Colonic mucosa (tissue), 4 donors: Measurements from ENCODE around the gene PIK3C2A. TPM values are rescaled to one million over a fixed set of nuclear protein-coding genes. Genes with fewer than 3 reads are reported as not detected.
"Not testable (repeated sequence)": the region's sequence is repeated elsewhere in the genome, so short reads cannot be mapped to it uniquely, and the experiment has no call there.

Source experiments
- DNase-seq: peaks from one replicate; pipeline ENCODE4 v3.0.0-alpha.2; 2020
- H3K27ac ChIP-seq: fragments of 200-600 bp; one replicate; pipeline ENCODE4 v1.8.0; 2021
- H3K27me3 ChIP-seq: fragments of 200-600 bp; one replicate; pipeline ENCODE4 v1.8.0; 2021
- H3K36me3 ChIP-seq: fragments of 200-600 bp; one replicate; pipeline ENCODE4 v1.8.0; 2021
- H3K4me1 ChIP-seq: fragments of 200-600 bp; one replicate; pipeline ENCODE4 v1.8.0; 2021; ENCODE audit warnings: mild to moderate bottlenecking
- H3K4me3 ChIP-seq: fragments of 200-600 bp; one replicate; pipeline ENCODE4 v1.8.0; 2021
- H3K9ac ChIP-seq, 2 donors: one replicate each; pipeline ENCODE4 v1.7.0; 2013; ENCODE audit warnings: control low read depth in 2 of 2, low read depth in 2 of 2, low read length in 2 of 2
- H3K9me3 ChIP-seq: fragments of 200-600 bp; one replicate; pipeline ENCODE4 v1.8.0; 2021
- intact Hi-C: fragments of 100-400 bp; cut with DNase I; formaldehyde crosslinking; loops from one replicate; pipeline ENCODE4 v1.14.1; 2022
- total RNA-seq, 2 donors: library from RNA; stranded (reverse); fragmentation: NEBNext Ultra II Directional in 1 of 2; extraction: Animal tissue kit (Norgen Biotek cat#: 25700) in 1 of 2; gene quantifications; one replicate each; pipeline ENCODE4 v1.2.1, GENCODE V29; 2021
- TF ChIP-seq, protein P1 (sequence below): fragments of 200-600 bp; IDR thresholded peaks from one replicate; pipeline ENCODE4 v1.8.0; 2022; ENCODE audit warnings: antibody characterized with exemption, mild to moderate bottlenecking
- donor health status: healthy.
- donor health status: DM: no; HTN: no; CAD: no.
- donor health status: DM: no; HTN: no; CAD: no.

The PIK3C2A gene
- total RNA-seq, 2 donors from 2014 or later = 41.3 to 68.9 TPM

DNA sequence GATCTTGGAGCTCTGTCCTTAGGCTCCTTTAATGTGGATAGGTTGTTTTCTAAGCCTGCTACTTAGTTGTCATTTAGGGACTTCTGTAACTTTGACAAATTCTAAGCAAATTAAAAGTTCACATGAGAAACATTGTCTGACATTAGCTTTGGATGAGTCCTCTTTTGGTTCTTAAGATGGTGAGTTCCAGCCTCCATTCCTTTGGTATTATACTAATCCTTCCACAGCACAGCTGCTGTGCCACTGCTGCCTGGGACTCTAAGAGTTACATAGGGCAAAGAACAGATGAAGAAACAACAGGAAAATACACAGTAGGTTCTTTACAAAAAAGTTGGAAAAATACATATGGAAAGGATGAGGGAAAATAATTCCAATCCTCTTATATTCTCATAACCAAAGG lies 25.3 kb upstream of the PIK3C2A start:
- TF ChIP-seq, protein P1, sequence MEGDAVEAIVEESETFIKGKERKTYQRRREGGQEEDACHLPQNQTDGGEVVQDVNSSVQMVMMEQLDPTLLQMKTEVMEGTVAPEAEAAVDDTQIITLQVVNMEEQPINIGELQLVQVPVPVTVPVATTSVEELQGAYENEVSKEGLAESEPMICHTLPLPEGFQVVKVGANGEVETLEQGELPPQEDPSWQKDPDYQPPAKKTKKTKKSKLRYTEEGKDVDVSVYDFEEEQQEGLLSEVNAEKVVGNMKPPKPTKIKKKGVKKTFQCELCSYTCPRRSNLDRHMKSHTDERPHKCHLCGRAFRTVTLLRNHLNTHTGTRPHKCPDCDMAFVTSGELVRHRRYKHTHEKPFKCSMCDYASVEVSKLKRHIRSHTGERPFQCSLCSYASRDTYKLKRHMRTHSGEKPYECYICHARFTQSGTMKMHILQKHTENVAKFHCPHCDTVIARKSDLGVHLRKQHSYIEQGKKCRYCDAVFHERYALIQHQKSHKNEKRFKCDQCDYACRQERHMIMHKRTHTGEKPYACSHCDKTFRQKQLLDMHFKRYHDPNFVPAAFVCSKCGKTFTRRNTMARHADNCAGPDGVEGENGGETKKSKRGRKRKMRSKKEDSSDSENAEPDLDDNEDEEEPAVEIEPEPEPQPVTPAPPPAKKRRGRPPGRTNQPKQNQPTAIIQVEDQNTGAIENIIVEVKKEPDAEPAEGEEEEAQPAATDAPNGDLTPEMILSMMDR = no peak
- H3K4me3 ChIP-seq = no peak overlapping the region
- no peaks in the 10 kb centered on the region for H3K4me1 ChIP-seq
- no peaks in the 10 kb centered on the region for H3K36me3 ChIP-seq
- no peak for DNase-seq
- intact Hi-C loops = loop anchor here (10.0 kb wide), 1 partner anchor 272 kb away; no protein-coding TSS in a partner anchor
- no peaks in the 10 kb centered on the region for H3K9me3 ChIP-seq
- H3K27ac ChIP-seq = no peak overlapping the region
- H3K27me3 ChIP-seq = no peaks in the 10 kb centered on the region
- no peak overlapping the region for H3K9ac ChIP-seq

GRCh38 chr11:17230867-17231851 lies 23.4 kb upstream of the PIK3C2A start:
- intact Hi-C loops = loop anchor here (10.0 kb wide), 1 partner anchor 274 kb away; no protein-coding TSS in a partner anchor
- Histone ChIP-seq H3K36me3 (no peaks in the 10 kb centered on the region), H3K27ac (no peak overlapping the region), H3K9me3 (no peaks in the 10 kb centered on the region), H3K27me3 (no peaks in the 10 kb centered on the region), H3K4me1 (no peaks in the 10 kb centered on the region), H3K4me3 (no peak overlapping the region), H3K9ac (no peak overlapping the region)
- DNase-seq = no peak
- TF ChIP-seq, protein P1 = no peak

DNA sequence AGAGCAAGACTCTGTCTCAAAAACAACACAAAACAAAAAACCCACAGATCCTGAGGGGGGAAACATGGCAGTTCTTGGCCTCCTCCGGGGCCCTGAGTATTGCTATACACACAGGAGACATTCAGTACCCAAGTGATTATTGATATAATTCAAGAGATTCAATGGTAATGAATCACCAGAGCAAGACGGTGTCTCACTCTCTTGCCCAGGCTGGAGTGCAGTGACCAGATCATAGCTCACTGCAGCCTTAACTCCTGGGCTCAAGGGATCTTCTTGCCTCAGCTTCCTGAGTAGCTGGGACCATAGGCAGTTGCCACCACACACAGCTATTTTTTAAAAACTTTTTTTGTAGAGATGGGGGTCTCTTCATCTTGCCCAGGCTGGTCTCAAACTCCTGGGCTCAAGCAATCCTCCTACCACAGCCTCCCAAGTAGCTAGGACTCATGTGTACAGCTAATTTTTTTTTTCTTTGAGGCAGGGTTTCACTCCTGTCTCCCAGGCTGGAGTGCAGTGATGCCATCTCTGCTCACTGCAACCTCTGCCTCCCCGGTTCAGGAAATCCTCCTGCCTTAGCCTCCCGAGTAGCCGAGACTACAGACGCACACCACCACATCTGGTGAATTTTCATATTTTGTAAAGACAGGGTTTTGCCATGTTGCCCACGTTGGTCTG lies 21.8 kb upstream of the PIK3C2A start:
- Histone ChIP-seq H3K4me3 (no peak overlapping the region), H3K4me1 (no peaks in the 10 kb centered on the region), H3K27me3 (no peaks in the 10 kb centered on the region), H3K9ac (no peak overlapping the region), H3K27ac (no peak overlapping the region), H3K9me3 (no peaks in the 10 kb centered on the region), H3K36me3 (no peaks in the 10 kb centered on the region)
- TF ChIP-seq, protein P1 = no peak
- intact Hi-C loops = loop anchor here (10.0 kb wide), 1 partner anchor 275 kb away; no protein-coding TSS in a partner anchor
- DNase-seq = no peak

- H3K4me1 ChIP-seq, intact Hi-C loops, H3K36me3 ChIP-seq, DNase-seq, H3K27ac ChIP-seq, H3K4me3 ChIP-seq, H3K27me3 ChIP-seq, H3K9me3 ChIP-seq, H3K9ac ChIP-seq: not testable (repeated sequence)
These were observed 20.6 kb upstream of the PIK3C2A start for GRCh38 chr11:17228186-17228925.

GRCh38 chr11:17224727-17225126 lies 16.9 kb upstream of the PIK3C2A start:
- H3K4me3 ChIP-seq = no peak overlapping the region
- H3K27me3 ChIP-seq = no peaks in the 10 kb centered on the region
- TF ChIP-seq, protein P1 = no peak
- H3K27ac ChIP-seq = no peak overlapping the region
- intact Hi-C loops = no loop called here
- H3K9me3 ChIP-seq = no peaks in the 10 kb centered on the region
- no peaks in the 10 kb centered on the region for H3K4me1 ChIP-seq
- no peak overlapping the region for H3K9ac ChIP-seq
- no peaks in the 10 kb centered on the region for H3K36me3 ChIP-seq
- no peak for DNase-seq
